GM12864 (cell line): ENCODE measurements around the gene GALNT17.

Experiments
- DNase-seq: peaks from one replicate; pipeline ENCODE4 v3.0.0-alpha.2; 2011; ENCODE audit warnings: low read depth
- H3K4me3 ChIP-seq: 2 replicates; pipeline ENCODE4 v1.5.1; 2011; ENCODE audit warnings: mild to moderate bottlenecking, low read depth, low read length, control low read depth
- TF ChIP-seq, protein P1 (sequence below): IDR thresholded peaks from 2 replicates; pipeline ENCODE4 v1.5.1; 2011; ENCODE audit warnings: low read depth, mild to moderate bottlenecking, moderate library complexity, low read length, control low read depth, inconsistent platforms; ENCODE audit errors: missing control alignments

The GALNT17 gene

DNA sequence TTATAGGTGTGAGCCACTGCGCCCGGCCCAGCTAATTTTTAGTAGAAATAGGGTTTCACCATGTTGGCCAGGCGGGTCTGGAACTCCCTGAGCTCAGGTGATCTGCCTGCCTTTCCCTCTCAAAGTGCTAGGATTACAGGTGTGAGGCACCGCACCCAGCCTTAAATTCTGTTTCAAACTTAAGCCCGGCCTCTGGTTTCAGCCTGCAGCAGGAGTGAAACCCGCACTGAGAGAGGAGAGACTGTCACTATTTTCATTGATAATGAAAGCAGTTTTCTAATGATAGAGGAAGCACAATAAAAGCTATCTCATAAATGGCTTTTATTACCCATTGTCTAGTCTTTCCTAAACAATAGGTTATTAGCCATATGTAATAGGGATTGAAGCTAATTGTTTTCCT, 415.5 kb downstream of the GALNT17 start:
- H3K4me3 ChIP-seq, result no peak overlapping the region
- no peak for DNase-seq
- TF ChIP-seq, protein P1, sequence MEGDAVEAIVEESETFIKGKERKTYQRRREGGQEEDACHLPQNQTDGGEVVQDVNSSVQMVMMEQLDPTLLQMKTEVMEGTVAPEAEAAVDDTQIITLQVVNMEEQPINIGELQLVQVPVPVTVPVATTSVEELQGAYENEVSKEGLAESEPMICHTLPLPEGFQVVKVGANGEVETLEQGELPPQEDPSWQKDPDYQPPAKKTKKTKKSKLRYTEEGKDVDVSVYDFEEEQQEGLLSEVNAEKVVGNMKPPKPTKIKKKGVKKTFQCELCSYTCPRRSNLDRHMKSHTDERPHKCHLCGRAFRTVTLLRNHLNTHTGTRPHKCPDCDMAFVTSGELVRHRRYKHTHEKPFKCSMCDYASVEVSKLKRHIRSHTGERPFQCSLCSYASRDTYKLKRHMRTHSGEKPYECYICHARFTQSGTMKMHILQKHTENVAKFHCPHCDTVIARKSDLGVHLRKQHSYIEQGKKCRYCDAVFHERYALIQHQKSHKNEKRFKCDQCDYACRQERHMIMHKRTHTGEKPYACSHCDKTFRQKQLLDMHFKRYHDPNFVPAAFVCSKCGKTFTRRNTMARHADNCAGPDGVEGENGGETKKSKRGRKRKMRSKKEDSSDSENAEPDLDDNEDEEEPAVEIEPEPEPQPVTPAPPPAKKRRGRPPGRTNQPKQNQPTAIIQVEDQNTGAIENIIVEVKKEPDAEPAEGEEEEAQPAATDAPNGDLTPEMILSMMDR, result no peak

DNA sequence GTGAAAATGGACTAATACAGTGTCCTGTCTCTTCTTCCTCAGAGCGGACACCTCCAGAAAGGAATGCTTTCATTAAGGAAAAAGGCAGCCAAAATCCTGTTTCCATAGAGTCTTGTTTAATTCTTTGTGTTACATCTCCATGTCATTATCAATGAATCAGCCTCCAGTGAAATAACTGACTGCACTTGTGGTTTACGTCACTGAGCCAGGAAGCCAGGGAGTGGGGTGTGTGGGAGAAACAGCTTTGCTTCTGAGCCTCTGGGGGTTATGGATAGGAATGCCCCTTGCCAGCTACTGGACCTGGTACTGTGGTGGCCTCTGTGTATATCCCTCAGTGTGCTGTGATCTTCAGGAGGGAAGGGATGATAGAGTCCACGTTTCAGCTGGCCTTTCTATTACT, 416.8 kb downstream of the GALNT17 start:
- TF ChIP-seq, protein P1, result no peak
- DNase-seq, result no peak
- H3K4me3 ChIP-seq, result no peak overlapping the region

DNA sequence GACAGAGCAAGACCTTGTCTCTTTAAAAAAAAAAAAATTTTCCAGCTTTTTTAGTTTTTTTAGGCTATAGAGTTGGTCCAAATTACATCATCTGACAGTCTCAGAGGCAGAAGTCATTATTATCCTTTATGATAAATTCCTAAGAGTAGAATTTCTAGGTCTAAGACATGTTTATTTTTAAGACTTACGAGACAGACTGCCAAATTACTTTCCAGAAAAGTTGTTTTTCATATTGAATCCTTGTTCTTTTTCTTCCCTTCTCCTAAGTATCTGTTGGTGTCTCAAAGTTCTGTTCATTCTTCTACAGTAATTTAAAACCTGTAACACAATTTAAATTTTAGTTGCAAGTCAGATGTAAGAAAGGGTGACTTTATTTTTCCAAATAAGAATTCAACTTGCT, 421.4 kb downstream of the GALNT17 start:
- TF ChIP-seq, protein P1, result no peak
- no peak overlapping the region for H3K4me3 ChIP-seq
- no peak for DNase-seq

DNA sequence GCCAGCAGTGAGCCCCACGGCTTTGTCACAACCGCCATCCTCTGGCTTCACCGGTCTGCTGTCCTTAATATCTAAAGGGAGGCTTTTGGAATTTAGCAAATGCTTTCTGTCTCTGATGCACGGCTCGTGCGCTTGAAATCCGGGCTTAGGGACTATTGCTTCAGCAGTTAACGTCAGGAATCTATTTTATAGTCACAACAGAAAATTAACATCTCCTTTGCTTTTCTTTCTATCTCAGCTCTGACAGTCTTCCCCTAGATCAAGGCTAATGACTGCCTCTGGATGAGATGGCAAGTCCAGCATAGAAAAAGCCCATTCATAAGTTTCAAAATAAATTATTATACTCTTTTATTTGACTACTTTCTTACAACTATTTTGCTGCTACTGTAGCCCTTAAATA, 423.8 kb downstream of the GALNT17 start:
- no peak for DNase-seq
- H3K4me3 ChIP-seq, result no peak overlapping the region
- TF ChIP-seq, protein P1, result no peak

DNA sequence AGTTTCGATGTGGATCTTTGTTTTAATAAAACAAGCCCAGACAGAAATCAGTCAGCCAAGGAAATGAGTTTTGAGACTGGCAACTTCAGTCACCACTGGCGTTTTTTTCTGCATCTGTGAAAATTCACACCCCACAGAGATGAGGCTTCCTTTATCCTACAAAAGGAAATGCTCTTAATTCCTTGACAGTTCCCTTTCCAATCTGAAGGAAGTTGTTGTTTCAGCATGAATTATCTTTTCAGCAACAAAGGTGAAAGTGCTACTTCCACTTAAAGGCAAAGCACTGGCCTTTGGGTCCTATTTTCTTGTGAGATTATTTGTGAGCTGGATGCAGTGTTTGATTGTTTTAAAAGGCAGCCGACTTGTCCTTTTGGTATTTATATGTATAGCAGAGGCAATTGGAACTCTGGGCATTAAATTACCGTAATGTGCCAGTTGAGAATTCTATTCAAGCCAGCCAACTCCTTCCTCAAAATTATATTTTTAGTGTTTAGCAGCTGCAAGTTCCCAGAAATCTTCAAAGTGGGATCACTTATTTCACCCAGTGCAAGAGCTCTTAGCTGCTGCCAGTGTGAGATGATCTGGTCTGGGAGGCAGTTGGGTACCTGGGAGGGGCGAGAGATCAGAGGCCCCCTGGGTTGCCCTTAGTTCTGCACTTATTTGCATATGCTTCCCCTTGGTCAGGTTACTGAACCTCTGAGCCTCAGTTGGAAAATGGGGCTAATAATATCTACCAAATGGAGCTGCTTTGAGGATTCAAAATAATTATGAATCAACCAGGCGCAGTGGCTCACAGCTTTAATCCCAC, 427.1 kb downstream of the GALNT17 start:
- no peak for DNase-seq
- H3K4me3 ChIP-seq, result no peak overlapping the region
- TF ChIP-seq, protein P1, result no peak

DNA sequence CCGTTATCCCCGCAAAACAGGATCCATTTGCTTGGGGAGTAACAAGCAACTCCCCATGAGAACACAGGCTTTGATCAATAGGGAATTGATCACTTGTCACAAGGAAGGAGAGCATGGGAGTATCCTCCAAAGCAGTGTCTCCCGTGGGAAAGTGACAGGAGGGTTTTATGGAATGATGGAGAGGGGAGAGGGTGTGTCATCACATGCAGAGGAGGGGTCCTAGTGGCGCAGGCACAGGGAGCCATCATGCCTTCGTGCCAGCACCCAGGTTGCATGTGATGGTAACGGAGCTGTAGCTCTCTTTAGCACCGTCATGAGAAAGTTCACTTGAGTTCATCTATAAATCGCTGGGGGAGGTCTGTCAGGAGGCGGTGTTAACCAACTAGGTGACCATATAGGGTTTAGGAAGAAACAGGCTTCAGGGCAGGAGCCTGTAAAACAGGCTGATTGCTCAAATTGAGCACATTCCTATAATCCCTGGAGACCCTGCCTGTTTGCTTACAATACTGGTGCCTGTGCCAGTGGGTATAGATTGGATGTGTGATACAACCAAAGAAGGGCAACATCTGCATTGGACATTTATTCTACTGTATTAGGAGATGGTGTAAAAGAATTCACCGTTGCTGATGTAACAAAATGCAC, 428.5 kb downstream of the GALNT17 start:
- no peak for DNase-seq
- TF ChIP-seq, protein P1, result no peak
- no peak overlapping the region for H3K4me3 ChIP-seq
